SK-N-DZ (cell line): Measurements from ENCODE around the gene SELENON.

Experiments used
- DNase-seq: peaks from one replicate; pipeline ENCODE4 v3.0.0-alpha.2; 2015; ENCODE audit warnings: low spot score

SELENON gene

DNA sequence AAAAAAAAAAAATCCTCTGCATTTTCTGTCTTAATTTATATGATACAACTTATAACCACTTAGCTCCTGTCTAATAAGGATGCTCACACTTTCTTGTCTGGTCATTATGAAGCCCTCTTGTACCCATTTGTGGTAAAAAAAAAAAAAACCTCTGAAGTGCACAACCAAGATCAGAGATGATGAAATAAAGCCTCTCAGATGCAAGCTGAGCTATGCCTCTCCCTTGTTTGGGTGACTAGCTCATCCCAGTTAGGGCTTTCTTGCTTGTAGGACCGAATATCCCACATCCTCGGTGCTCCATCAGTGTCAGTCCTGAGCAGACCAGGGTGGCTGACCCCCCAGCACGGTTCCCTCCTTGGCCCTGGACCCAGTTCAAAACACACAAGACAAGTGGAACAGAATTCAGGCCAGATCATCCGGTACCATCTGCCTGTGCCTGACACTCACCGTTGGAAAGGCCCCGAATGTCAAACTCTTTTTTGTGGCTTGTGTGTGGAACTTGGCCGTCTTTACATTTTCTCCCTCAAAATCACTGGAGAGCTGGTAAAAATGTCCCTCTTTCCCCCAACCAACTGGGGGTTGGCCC is 6.3 kb upstream of the SELENON start:
- no peak for DNase-seq

DNA sequence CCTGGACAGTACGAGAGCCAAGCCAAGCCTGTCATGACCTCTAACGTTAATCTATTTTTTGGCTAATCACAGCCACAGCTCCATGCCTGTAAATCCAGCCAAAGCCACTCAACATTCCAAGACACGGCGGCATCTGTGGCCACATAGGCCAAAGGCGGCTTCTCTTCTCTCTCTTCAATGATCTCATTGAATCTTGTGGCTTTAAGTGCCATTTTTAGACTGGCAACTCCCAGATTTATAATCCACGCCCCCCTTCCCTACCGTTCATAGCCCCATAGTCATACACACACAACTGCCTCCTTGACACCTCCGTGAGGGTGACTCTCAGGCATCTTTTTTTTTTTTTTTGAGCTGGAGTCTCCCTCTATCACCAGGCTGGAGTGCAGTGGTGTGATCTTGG is 5.7 kb upstream of the SELENON start:
- DNase-seq = no peak

DNA sequence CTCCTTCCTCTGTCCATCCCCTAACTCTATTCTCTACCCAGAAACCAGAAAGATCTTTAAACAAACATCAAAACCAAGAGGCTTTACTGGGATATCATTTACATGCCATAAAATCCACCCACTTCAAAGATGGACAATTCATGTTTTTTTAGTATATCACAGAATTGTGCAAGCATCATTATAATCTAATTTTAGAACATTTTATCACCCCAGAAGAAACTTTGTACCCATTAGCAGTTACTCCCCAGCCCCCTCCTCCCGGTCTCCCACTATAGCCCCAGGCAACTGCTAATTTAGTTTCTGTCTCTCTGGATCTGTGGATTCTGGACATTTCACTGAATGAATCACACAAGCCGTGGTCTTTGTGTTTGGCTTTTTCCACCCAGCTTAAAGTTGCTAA is 4.8 kb upstream of the SELENON start:
- DNase-seq = no peak

DNA sequence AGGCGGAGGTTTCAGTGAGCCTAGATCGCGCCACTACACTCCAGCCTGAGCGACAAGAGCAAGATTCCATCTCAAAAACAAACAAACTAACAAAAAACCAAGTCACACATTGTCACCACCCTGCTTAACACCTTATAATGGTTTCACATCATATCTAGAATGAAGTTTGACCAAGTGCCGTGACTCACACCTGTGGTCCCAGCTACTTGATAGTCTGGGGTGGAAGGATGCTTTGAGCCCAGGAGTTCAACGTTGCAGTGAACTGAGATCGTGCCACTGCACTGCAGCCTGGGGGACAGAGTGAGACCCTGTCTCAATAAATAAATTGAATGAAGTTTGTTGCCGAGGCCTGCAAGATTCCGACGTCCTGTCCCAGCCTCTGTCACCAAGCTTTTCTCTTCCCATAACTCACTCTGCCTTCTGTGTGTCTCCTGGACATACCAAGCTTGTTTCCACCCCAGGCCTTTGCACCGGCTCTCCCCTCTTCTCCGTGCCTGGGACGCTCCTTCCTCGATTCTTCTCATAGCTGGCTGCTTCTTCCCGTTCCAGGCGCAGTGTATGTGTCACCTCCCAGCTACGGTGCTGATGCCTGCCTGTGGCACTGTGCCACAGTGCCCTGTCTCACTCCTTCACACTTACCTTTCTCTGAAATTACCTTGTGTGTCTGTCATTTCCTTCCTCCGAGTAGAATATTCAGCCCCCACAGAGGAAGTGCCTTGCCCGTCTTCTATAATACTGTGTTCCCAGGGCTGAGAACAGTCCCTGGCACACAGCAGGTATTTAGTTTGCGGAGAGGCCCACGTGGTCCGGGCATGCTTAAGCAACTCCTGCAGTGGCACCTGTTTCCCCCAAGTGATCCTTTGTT is 3.8 kb upstream of the SELENON start:
- no peak for DNase-seq

DNA sequence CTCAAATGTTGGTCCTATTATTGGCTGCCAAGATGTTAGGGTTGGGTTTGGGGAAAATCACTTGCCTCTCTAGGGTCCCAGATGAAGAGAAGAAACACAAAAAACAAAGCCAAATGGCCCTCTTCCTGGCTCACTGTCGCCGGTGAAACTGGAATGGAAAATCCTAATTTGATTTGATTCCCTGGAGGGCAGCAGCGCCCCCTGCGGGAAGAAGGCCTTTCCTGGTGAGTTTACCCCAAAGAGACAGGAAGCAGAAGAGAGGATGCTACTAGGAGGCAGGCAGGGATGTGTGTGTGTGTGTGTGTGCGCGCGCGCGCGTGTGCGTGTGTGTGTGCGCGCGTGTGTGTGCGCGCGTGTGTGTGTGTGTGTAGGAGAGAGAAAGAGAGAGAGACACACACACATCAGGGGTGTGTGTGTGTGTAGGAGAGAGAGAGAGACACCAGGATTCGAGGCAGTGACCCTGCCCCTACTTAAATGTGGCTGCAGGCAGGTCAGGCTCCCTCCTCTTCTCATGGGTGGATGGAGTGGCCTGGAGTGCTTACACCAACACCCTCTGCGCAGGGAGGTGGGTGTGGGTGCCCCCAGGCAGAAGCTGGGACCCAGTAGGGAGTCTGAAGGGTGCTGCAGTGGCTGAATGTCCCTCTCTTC is 3.1 kb upstream of the SELENON start:
- DNase-seq = peak; percentile 75

DNA sequence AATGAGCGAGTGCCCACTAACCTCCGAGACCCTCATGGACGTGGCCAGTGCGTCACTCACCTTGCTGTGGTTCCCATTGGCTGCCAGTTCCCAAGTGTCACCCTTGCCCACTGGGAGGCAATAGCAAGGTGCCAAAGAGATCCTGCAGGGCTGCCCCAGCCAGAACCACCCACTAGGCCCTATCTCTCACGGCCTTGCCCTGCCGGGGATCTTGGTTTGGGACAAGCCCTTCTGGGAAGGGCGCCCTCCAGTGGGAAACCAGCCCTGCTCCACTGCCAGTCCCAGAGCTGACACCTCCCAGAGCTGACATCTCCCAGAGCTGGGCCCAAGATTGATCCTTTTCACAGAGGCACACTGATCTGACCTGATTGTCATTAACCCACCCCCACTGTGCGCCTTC is 2.1 kb upstream of the SELENON start:
- no peak for DNase-seq

DNA sequence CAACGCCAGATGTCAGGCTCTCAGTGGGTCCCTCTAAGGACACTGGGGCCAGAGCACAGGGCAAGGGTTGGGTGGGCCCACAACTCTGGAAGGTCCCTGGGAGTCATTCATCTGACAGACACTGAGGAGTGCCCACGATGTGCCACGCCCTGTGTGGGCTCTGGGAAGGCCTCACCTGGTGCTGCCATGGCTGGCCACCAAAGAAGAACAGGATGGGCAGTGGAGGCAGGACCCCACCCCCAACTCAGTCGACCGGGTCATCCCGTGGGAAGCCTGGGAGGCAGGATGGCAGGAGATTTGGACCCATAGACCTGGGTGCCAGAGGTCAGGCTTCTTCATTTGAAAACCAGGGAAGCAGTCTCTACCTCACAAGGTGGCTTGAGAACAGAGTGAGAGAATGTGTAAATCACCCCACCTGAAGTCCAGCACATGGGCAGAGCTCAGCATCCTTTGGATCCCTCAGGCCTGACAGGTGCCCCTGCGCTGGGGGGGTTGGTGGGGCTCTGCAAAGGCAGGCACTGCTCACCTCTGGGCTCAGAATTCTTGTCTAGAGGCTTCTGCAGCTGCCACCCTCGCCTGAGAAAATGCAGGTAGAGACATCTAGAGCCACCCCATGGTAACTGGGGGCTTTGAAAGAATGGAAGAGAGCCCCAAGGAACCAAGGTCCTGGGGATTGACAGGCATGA is 1.2 kb upstream of the SELENON start:
- DNase-seq = no peak

DNA sequence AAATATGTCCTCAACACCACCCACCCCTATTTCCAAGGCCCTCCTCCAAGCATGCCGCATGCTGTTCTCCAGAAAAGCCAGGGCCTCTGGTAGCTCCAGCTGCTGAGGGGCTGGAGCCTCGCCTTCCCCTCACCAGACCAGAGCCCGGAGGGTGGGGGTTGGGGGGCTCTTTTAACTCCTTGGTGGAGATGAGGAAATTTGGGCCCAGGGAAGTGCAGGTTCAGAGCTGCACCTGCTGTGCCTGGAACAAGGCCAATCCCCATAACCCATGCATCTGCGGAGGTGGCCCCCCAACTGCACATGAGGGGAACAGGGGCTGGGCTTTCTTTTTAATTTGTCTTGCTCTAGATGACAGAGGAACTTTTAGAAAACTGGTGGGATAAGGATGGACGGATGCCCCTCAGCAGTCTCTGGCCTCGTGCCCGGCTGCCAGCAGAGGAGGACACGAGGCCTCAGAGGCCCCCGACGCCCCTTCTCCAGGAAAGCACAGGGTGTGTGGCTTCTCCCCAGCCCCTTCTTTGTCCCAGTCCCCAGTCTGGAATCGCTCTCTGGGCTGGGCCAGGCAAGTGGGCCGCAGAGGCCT is 550 bp upstream of the SELENON start:
- DNase-seq = no peak

DNA sequence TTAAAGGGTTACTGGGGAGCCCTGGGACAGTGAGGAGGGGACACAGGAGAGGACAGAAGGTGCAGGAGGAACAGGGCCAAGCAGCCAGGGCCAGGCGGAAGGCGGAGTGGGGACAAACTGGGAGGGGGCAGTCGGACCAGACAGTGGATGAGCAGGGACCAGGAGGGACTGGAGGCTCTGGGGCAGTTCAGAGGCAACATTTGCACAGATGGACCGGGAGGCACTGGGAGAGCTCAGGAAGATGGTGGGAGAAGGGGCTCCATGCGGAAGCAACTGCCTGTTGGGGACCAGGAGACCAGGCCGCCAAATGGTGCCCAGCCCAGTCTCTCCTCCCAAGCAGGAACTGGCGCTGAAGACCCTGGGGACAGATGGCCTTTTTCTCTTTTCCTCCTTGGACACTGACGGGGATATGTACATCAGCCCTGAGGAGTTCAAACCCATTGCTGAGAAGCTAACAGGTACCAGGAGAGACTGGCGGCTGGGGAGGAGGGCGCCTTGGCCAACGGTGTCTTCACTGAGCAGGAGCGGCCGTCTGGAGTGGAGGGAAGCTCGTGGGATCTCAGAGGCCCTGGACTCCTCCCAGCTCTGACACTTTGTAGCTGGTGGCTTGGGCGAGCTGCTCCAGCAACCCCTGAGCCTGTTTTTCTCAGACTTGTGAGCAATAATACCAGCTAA is 847 bp downstream of the SELENON start:
- no peak for DNase-seq

DNA sequence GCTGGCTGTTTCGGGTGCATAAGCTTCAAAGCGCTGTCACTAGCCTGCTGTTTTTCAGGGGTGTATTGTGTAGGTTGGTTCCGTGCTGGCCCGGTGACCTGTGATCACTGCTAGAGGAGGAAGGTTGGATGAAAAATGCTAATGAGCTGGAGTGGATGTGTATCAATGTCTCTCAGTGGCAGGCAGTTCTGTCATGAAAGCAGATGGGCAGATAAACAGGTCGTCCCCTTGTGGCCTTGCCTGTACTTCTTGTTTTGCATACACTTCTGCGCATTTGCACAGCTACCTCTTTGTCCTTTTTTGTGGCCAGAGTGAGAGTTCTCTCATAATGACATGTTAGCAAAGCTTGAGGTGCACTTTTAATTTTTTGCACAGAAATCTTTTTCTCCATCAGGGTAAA is 2.9 kb downstream of the SELENON start:
- peak; percentile 54 for DNase-seq

DNA sequence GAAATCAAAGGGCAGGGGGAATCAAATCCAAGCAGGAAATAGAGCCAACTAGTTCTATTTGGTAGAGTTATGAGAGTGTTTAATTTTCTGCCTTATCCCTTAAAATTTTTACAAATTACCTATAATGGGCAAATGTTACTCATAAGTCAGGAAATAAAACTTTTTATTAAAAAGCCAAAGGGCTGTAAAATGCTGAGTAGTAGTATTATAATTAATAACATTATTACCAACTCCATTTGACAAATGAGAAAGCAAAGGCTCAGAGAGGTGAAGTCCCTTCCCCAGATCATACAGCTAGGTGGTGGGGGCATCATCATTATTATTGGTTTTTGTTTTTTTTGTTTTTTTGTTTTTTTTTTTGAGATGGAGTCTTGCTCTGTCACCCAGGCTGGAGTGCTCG is 3.4 kb downstream of the SELENON start:
- no peak for DNase-seq

DNA sequence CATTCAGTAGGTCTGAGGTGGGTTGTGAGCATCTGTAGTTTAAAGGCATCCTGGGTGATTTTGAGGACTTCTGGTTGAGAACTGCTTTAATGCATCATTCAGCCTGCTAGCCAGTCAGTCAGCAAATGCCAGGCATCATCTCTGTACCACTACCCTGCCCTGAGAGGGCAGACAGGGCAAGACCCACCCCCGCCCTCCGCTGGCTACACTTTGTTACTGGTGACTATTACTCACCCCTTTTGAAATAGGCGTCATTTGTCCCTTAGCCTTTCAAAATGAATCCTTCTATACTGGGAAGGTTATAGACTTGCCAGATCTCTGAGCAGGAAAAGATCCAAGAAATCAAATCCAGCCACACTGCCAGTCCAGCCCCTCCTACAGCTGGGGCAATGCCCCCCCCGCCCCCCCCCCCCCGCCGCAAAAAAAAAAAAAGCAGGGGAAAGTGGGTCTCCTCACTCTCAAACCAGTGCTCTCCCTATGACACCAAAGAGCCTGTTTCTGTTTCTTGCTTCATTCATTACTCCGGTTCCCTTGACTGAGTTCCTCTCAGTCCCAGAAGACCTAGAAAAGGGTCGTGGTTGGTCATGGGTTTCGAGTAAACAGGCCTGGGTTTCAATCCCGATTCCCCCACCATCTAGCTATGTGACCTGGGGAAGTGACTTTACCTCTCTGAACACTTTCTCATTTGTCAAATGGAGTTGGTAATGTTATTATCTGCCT is 4.4 kb downstream of the SELENON start:
- DNase-seq = no peak

DNA sequence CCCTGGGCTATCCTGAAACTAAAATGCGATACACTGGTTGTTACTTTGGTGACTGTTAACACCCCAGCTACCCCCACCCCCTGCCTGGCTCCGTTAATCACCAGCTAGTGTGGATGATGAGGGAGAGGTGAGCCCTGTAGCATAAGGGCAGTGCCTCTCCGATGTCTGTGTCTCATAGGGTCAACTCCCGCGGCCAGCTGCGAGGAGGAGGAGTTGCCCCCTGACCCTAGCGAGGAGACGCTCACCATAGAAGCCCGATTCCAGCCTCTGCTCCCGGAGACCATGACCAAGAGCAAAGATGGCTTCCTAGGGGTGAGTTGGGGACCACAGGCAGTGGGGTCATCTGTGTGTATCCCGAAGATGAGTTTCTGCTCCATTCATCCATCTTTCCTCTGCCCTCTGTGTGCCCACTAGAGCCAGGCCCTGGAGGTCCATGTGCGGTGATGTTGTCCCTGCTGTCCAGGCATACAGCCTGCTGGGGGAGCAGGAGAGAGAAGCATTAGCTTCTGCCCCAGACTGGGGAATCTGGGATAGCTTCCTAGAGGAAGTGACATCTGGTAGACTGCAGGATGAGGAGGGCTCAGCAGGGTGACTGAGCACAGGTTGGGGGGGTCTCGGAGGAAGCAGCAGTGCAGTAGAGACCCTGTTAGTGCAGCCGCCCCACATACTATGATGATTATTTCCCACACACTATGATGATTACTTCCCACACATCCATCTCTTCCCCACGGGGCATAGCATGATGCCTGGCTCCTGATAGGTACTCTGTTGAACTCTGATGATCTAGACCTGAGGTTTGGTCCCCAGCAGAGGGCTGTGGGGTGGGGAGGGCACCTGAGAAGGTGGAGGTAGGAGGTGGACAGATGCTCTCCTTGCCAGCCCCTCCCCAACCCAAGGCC is 5.2 kb downstream of the SELENON start:
- DNase-seq = no peak

DNA sequence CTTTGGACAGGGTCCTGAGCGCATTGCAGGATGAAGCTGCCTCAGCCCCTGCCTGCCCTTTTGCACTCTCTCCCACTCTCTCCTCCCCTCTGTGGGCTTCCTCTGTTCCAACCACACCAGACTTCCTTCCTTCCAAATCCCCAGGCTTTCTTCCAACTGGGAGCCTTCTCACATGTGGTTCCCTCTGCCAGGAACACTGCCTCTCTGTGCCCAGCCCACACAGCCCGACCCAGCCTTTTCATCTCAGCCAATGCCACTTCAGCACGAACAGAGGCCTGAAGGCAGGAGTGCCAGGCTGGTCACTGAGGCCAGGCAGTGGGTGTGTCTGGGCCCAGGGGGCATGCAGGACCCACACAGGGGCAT is 5.9 kb downstream of the SELENON start:
- DNase-seq = no peak

DNA sequence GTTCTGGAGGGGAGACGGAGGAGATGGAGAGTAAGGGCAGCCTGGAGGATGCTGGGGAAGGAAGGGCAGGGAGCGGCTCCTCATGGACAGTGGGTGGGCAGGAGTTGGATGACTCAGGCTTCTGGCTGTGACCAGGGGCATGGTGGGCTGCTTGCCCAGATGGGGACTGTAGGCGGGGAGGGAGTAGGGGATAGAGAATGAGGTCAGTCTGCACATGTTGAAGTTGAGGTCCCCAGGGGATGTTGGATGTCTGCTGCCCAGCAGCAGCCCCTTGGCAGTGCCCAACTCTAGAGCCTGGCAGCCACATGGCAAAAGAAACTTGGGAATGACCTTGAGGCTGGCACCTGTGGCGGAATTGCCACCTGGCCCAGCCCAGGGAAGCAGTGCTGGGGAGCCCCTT is 6.4 kb downstream of the SELENON start:
- DNase-seq = no peak

DNA sequence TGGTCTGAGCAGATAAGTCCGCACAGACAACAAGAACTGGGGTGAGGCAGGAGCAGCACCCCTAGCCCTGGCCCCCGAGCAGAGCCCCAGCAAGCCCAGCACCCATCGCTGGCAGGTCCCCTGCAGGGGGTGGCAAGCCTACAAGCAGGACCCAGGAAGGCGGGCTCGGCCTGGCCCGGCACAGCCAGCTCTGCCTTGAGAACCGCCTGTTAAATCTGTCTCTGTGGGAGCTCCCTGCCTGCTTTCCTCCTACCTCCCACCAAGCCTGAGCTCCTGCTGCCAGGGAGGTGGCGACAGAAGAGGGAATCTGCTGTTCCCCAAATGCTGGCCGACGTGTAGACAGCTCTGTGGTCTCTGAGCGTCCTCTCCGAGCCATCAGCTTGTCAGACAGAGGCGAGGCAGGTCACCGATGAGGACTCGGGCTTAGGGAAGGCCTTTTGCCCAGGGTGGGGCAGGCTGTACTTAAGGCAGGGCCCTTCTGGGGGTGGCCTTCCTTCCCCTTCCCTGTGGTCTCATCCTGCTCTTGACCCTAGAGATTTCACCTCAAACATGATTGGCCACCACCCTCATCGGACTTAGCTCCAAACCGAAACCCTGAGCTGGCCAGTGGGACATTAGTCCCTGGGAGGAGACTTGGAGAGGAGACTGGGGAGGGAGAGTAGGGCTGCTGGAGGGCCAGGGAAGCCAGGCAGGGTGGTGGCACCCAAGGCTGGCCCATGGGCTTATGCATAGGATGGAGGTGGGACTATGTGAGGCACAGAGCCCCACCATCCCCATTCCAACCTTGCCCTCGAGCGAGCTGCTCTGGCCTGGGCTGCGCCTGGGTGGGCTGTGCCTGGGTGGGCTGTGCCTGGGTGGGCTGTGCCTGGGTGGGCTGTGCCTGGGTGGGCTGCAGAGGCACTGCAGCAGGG is 7.7 kb downstream of the SELENON start:
- no peak for DNase-seq

DNA sequence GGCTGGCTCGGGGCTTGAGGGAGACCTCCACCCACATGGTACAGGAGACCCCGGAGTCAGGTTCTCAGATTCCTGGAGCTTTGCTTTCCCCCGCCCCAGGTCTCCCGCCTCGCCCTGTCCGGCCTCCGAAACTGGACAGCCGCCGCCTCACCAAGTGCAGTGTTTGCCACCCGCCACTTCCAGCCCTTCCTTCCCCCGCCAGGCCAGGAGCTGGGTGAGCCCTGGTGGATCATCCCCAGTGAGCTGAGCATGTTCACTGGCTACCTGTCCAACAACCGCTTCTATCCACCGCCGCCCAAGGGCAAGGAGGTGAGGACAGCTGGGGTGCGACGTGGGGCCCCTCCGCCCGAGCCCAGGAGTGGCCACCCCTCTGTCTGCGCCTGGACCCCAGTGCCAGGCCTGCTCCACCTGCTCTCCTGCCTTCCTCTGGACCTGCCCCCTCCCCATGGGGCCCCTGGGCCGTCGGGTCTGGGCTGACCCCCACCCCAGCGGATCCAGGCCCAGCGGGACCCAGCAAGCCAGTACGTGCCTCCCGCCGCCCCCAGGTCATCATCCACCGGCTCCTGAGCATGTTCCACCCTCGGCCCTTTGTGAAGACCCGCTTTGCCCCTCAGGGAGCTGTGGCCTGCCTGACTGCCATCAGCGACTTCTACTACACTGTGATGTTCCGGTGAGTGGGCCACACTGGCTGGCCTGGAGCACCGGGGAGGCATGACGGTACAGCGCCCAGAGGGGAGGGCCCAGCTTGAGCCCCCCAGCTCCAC is 8.7 kb downstream of the SELENON start:
- no peak for DNase-seq
